GM10248 (cell line): Measurements from ENCODE around the gene CDK4.

ENCODE experiments used
- CTCF ChIA-PET: fragments of 300-600 bp; sonication (Branson Sonifier 250); formaldehyde crosslinking; extraction: SDS; loops from one replicate; lab custom pipeline; 2021; ENCODE audit warnings: antibody characterized with exemption; lab: Yijun Ruan, JAX
- POLR2A ChIA-PET: fragments of 350-650 bp; sonication (Branson Sonifier 250); formaldehyde crosslinking; extraction: SDS; loops from one replicate; lab custom pipeline; 2020; ENCODE audit warnings: antibody characterized with exemption; lab: Yijun Ruan, JAX
- DNase-seq: peaks from one replicate; pipeline ENCODE4 v3.0.0; 2012; ENCODE audit errors: extremely low spot score
- TF ChIP-seq, protein P1 (sequence below): IDR thresholded peaks from 2 replicates; pipeline ENCODE4 v1.5.1; 2012; ENCODE audit warnings: mild to moderate bottlenecking, low read depth; ENCODE audit errors: extremely low read depth, missing control alignments, control extremely low read depth

CDK4 gene

DNA sequence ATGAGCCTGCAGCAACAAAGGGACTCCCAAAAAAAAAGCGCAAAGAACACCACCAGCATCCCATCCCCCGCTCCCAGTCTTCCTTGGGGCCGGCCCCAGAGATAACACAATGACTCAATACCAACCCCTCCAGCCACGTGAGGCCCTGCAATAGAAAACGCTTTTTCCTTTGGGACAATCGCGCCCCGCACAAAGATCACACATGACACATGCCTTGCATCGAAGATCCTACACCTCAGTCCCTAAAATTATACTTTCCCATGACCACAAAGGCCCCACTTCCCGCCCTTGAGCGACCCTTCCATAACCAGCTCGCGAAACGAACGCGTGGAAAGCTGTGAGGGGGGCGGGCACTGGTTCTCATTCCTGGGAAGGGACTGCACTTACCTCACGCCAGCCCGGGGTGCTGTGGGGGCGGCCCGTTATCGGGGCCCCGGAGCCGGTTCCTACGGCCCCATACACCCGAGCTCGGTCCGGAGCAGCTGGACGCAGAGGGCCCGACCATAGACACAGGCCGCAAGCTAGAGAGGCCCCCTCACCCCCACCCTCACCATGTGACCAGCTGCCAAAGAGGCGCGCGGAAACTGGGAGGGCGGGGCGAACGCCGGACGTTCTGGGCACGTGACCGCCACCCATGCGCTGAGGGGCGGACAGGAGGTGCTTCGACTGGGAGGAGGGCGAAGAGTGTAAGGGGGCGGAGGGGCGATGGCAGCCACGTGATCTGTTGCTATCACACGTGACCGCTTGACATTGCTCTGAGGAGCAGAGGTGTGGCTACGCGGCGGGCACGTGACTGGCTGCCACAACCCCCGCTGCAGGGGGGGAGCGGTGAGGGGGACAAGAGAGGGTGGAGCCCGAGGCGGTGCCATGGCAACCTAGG, at the start of gene CDK4:
CDK4 (minus strand) TSS at position 523 of the 880 bp plus-strand sequence. CDS start 593 bp downstream, outside the sequence.
- DNase-seq, result peak; percentile 97
- ChIA-PET POLR2A (no interaction called here), CTCF (interaction anchor here (0.8 to 1.2 kb wide), 4 partner anchors 9 to 293 kb away, joined by 3 read pairs; partner anchors contain the start of gene GLI1)
- TF ChIP-seq, protein P1, sequence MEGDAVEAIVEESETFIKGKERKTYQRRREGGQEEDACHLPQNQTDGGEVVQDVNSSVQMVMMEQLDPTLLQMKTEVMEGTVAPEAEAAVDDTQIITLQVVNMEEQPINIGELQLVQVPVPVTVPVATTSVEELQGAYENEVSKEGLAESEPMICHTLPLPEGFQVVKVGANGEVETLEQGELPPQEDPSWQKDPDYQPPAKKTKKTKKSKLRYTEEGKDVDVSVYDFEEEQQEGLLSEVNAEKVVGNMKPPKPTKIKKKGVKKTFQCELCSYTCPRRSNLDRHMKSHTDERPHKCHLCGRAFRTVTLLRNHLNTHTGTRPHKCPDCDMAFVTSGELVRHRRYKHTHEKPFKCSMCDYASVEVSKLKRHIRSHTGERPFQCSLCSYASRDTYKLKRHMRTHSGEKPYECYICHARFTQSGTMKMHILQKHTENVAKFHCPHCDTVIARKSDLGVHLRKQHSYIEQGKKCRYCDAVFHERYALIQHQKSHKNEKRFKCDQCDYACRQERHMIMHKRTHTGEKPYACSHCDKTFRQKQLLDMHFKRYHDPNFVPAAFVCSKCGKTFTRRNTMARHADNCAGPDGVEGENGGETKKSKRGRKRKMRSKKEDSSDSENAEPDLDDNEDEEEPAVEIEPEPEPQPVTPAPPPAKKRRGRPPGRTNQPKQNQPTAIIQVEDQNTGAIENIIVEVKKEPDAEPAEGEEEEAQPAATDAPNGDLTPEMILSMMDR, result no peak

DNA sequence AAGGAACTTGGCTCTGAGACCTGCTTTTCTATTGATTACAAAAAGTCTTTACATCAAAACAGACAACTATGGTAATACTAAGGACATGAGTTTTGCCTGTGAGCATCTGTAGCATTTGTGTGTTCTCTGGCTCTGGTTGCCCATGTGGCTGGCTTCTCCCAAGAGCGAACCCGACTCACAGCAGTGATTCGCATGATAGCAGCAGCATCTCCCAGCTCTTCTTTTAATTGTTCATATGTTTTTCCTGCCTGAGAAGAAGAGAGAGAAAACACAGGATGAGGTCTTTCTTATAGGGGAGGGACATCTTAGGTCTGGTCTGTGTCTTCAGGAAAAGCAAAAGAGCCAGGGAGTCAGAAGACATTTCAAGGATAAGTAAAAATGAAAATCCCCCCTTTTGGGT, 48.9 kb upstream of the CDK4 start:
- DNase-seq, result no peak
- TF ChIP-seq, protein P1, result no peak
- POLR2A ChIA-PET, result no interaction called here
- CTCF ChIA-PET, result interaction anchor here (0.9 to 8.1 kb wide), 6 partner anchors 10 to 101 kb away, joined by 3 to 87 read pairs (median 14); partner anchors contain the start of genes AVIL and TSFM

GRCh38 chr12:57797933-57798332, 45.8 kb upstream of the CDK4 start:
- DNase-seq, result no peak
- ChIA-PET POLR2A (no interaction called here), CTCF (interaction anchor here (0.9 to 8.1 kb wide), 6 partner anchors 13 to 104 kb away, joined by 3 to 87 read pairs (median 28); partner anchors contain the start of gene TSFM)
- TF ChIP-seq, protein P1, result no peak

DNA sequence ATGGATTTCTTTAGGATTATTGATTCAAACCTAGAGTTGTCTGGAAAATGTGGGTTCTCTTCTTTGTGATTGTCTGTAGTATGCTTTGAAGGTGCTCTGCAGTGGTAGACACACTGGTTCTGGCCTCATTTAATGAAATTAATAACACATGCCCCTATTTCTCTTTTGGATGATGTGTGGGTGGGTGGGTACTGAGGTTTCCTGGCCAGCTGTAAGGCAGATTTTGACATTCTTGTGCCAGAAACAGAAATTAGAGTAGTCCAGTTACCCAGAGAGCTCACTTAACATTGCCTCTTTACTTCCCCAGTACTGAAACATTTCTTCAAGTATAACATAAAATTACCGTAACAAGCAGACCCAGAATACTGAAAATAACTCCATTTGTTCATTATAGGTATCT, 44.9 kb upstream of the CDK4 start:
- TF ChIP-seq, protein P1, result no peak
- POLR2A ChIA-PET, result no interaction called here
- no peak for DNase-seq
- CTCF ChIA-PET, result interaction anchor here (0.9 to 8.1 kb wide), 4 partner anchors 16 to 105 kb away, joined by 3 to 87 read pairs (median 28); partner anchors contain the start of gene TSFM

DNA sequence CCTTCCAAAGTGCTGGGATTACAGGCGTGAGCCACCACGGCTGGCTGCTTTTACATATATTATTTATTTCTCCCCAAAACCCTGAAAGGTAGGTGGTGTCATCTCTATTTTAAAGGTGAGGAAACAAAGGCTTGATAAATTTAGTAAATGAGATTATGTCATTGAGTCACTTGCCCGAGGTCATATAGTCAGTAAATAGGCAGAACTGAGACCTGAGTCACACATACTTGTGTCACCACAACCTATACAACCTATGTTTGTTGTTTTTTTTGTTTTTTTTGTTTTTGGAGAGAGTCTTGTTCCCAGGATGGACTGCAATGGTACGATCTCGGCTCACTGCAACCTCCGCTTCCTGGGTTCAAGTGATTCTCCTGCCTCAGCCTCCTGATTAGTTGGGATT, 43.2 kb upstream of the CDK4 start:
- DNase-seq, result no peak
- ChIA-PET CTCF (interaction anchor here (6.7 kb wide), 1 partner anchor 14 kb away, joined by 53 read pairs; the partner anchor contains the start of gene TSFM), POLR2A (no interaction called here)
- TF ChIP-seq, protein P1, result no peak

- DNase-seq, result no peak
- ChIA-PET POLR2A (no interaction called here), CTCF (interaction anchor here (0.9 to 6.7 kb wide), 7 partner anchors 9 to 112 kb away, joined by 3 to 53 read pairs (median 3); partner anchors contain the start of gene TSFM)
- TF ChIP-seq, protein P1, result no peak
Measured at GRCh38 chr12:57793920-57794319, 41.8 kb upstream of the CDK4 start.
